Activated naive CD4-positive, alpha-beta T cell treated with anti-CD3 and anti-CD28 coated beads for 36 hours (primary cell): ENCODE data around the gene NEDD4L. TPM values are rescaled to one million over a fixed set of nuclear protein-coding genes. Genes with fewer than 3 reads are reported as not detected.

Experiments used
- CTCF ChIA-PET: fragments of 350-600 bp; sonication (Branson Sonifier 250); formaldehyde crosslinking; loops from one replicate; lab custom pipeline; 2021; ENCODE audit warnings: antibody characterized with exemption; lab: Charles Lee
- DNase-seq: peaks from one replicate; pipeline ENCODE4 v3.0.0-alpha.2; 2020
- H3K27ac Mint-ChIP-seq: one replicate; pipeline ENCODE4 v1.8.0; 2021; ENCODE audit warnings: mild to moderate bottlenecking, mixed read lengths
- H3K27me3 Mint-ChIP-seq: one replicate; pipeline ENCODE4 v1.8.0; 2021; ENCODE audit warnings: low read depth, mixed read lengths
- H3K36me3 Mint-ChIP-seq: one replicate; pipeline ENCODE4 v1.8.0; 2021; ENCODE audit warnings: low read depth, mixed read lengths
- H3K4me1 Mint-ChIP-seq: one replicate; pipeline ENCODE4 v1.8.0; 2021; ENCODE audit warnings: low read depth, mixed read lengths
- H3K4me3 Mint-ChIP-seq: one replicate; pipeline ENCODE4 v1.8.0; 2021; ENCODE audit warnings: mild to moderate bottlenecking, moderate library complexity, mixed read lengths
- H3K9me3 Mint-ChIP-seq: one replicate; pipeline ENCODE4 v1.8.0; 2021; ENCODE audit warnings: mixed read lengths
- intact Hi-C: fragments of 100-400 bp; cut with micrococcal nuclease; formaldehyde crosslinking; loops from one replicate; pipeline ENCODE4 v1.15.1; 2023
- total RNA-seq, 2 experiments: library from RNA; stranded (reverse); gene quantifications; one replicate each; pipeline ENCODE4 v1.2.3, GENCODE V29; 2021

Gene NEDD4L
- total RNA-seq, 2 experiments from 2014 or later = 5.3 to 5.6 TPM

DNA sequence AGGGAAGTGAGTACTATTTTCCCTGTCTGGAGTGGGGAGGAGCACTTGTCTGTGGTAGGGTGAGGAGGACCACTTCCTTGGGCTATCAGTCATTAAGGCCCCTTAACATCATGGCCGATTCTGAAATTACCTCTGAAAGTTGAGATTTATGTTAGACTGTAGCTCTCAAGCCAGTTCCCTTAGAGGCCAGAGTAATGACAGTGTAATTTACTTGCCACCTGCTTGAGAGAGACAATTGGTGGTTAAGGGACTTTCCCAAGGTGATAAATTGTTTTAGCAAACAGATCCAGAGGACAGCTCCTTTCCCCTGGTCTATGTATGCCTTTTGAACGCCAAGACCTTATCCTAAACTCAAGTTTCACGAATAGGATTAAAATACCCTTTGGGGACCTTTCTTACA is 56.1 kb downstream of the NEDD4L start:
- CTCF ChIA-PET = interaction anchor here (0.7 kb wide), 1 partner anchor 22 kb away, joined by 5 read pairs; no protein-coding TSS in a partner anchor
- intact Hi-C loops = no loop called here
- H3K4me3 Mint-ChIP-seq = no peak overlapping the region
- H3K4me1 Mint-ChIP-seq = peaks cover 4% of the 10 kb centered on the region
- H3K36me3 Mint-ChIP-seq = no peaks in the 10 kb centered on the region
- H3K9me3 Mint-ChIP-seq = no peaks in the 10 kb centered on the region
- no peak for DNase-seq
- H3K27ac Mint-ChIP-seq = no peak overlapping the region
- H3K27me3 Mint-ChIP-seq = peaks cover 3% of the 10 kb centered on the region

DNA sequence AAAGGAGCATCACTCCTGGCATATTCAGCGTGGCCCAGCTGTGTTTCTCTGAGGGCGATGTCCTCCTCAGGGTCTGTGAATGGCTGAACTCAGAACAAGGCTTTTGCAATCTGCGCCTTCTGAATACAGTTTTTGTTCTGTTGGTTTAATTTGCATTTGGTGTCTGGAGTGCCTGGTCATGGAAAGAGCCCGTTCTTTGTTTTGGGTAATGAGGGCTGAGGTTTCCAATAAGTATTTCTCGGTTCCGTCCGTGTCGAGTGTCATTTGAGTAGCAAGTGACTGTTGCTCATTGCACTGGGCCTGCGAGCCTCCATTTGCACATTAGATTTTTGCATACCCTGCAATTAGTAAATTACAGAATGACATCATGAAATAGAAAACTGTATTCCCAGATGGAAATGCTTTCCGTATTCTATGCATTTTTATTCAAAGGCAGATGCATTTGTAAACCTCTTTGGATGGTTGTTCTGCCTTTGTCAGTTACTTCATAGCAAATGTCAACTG is 57.3 kb downstream of the NEDD4L start:
- H3K36me3 Mint-ChIP-seq = no peaks in the 10 kb centered on the region
- no peak overlapping the region for H3K4me3 Mint-ChIP-seq
- intact Hi-C loops = no loop called here
- DNase-seq = no peak
- CTCF ChIA-PET = no interaction called here
- peaks cover 8% of the 10 kb centered on the region for H3K27me3 Mint-ChIP-seq
- H3K4me1 Mint-ChIP-seq = peaks cover 4% of the 10 kb centered on the region
- no peaks in the 10 kb centered on the region for H3K9me3 Mint-ChIP-seq
- no peak overlapping the region for H3K27ac Mint-ChIP-seq

DNA sequence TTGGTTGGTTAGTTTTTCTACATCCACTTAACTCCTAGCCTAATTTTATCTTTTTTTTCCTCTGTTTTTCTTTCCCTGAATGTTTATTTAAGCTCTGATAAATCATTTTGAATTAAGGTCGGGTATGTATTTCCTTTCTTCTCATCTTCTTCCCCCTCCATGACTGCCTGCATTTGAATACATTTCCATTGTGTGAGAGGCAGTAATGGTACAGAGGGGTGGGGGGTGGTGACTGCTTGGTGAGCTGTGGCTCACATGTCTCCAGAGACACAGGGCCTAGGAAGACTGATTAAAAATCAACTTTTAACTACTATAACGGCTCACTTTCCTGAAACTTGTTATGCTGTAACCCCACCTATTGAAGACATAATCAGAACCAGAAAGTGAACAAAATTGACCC is 58.0 kb downstream of the NEDD4L start:
- Mint-ChIP-seq H3K9me3 (no peaks in the 10 kb centered on the region), H3K27me3 (peaks cover 8% of the 10 kb centered on the region), H3K27ac (no peak overlapping the region), H3K4me3 (no peak overlapping the region), H3K4me1 (peaks cover 4% of the 10 kb centered on the region), H3K36me3 (no peaks in the 10 kb centered on the region)
- CTCF ChIA-PET = no interaction called here
- no peak for DNase-seq
- intact Hi-C loops = no loop called here

DNA sequence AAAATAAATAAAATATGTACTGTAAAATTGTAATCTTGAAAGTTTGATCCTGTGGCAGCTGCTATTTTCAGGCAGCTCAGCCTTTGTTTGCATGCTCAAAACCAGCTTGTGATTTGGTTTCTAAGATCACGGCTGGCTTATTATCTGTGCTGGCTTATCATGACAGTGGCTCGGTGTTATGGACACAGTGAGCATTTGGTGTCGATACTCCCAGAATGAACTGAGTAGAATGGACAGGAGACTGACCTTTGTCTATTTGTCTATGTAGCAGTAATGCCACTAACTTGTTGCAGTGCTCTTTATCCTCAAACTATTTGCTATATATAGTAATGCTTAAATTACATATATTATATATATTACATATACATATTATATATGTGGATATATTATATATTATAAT is 58.8 kb downstream of the NEDD4L start:
- intact Hi-C loops = no loop called here
- Mint-ChIP-seq H3K4me1 (peaks cover 4% of the 10 kb centered on the region), H3K27ac (no peak overlapping the region), H3K36me3 (no peaks in the 10 kb centered on the region), H3K27me3 (peaks cover 8% of the 10 kb centered on the region), H3K4me3 (no peak overlapping the region), H3K9me3 (no peaks in the 10 kb centered on the region)
- CTCF ChIA-PET = no interaction called here
- no peak for DNase-seq

DNA sequence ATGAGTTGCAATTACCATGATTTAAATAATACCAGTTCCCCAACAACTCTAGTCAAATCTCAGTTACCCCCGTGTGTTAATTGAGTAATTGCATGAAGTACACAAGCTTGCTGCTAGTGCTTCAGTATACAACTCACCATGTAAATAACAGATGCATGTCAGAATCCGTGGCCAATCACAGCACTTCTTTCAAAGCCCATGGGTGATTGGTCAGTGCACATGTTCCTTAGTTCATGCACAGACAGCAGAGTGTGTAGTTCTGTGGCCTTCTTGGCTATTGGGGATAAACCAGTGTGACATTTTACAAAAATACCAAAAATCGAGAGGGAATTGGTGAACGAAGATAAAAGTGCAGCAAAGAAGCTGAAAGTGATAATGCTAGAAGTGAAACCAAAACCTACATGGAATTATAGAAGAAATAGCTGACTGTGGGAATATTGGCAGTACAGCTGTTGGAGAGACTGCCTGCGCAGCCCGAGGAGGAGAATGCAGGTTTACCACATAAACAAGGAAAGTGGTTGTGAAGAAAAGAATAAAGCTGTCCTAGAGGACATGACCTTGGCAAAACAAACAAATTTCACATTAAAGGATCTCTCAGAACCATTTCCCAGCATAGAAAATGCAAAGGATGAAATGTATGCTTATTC is 59.4 kb downstream of the NEDD4L start:
- H3K4me1 Mint-ChIP-seq = peaks cover 4% of the 10 kb centered on the region
- DNase-seq = no peak
- CTCF ChIA-PET = no interaction called here
- no peak overlapping the region for H3K4me3 Mint-ChIP-seq
- peaks cover 8% of the 10 kb centered on the region for H3K27me3 Mint-ChIP-seq
- no peak overlapping the region for H3K27ac Mint-ChIP-seq
- intact Hi-C loops = no loop called here
- no peaks in the 10 kb centered on the region for H3K9me3 Mint-ChIP-seq
- H3K36me3 Mint-ChIP-seq = no peaks in the 10 kb centered on the region

DNA sequence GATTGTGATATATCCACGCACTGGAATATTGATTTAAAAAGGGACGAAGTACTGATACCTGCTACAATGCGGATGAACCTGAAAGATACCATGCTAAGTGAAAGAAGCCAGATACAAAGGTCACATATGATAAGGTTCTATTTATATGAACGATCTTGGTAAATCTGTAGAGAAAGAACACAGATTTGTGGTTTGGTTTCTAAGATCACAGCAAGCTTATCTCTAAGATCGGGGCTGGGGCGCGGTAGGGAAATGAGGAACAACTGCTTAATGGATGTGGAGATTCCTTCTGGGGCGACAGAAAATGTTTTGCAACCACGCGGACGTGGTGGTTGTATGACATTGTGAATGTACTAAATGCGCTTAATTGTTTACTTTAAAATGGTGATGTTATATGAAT is 60.1 kb downstream of the NEDD4L start:
- peaks cover 8% of the 10 kb centered on the region for H3K27me3 Mint-ChIP-seq
- CTCF ChIA-PET = no interaction called here
- H3K4me3 Mint-ChIP-seq = no peak overlapping the region
- peaks cover 4% of the 10 kb centered on the region for H3K4me1 Mint-ChIP-seq
- no peaks in the 10 kb centered on the region for H3K9me3 Mint-ChIP-seq
- intact Hi-C loops = no loop called here
- no peak for DNase-seq
- H3K27ac Mint-ChIP-seq = no peak overlapping the region
- no peaks in the 10 kb centered on the region for H3K36me3 Mint-ChIP-seq

DNA sequence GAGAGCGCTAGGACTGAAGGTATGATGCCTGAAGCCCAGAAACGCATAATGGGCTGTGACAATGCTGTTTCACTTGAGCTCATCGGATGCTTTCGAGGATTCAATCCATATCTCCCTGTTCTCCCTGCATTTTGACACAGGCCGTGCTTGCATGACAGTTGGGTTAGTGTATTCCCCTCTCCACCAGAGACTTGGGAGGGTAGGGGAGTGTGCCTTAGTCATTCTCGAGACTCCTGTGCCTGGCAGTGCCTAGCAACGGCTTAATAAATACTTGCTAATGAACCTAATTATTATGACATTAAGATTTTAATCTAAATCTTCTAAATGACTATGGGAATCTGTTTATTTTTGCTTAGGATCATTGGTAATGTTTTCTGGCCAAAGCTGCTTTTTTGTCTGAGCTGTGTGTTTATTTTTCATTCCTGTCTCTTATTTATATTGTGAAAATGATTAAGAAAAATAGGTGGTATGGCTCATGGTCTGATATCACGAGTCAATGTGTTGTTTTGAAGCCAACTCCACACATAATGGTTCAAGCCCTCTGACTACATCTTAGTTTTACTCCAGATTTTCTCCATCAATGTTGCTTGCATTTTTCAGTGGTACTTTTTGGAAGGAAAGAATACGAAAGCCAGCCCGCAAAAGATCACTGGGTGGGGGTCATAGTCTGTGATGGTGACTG is 61.3 kb downstream of the NEDD4L start:
- no peak for DNase-seq
- CTCF ChIA-PET = interaction anchor here (0.6 to 1.9 kb wide), 3 partner anchors 13 to 32 kb away, joined by 3 to 4 read pairs (median 3); no protein-coding TSS in a partner anchor
- peaks cover 4% of the 10 kb centered on the region for H3K4me1 Mint-ChIP-seq

DNA sequence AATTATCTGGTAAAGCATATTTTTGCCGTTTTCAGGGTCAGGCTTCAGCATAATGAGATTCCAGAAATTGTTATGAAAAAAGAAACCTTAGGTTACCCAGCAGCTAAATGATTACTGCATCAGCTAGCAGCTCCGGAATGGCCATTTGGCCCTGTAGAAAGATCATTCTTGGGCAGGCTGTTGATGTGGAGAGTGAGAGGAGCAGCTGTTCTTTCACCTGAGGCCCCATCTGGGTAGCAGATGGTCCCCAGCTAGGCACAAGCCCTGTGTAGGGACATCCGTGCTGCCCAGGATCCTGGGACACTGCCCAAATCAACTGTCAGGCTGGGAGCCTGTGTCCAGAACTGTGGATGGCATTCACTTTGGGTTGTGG is 61.8 kb downstream of the NEDD4L start:
- CTCF ChIA-PET = interaction anchor here (0.5 to 1.9 kb wide), 3 partner anchors 12 to 391 kb away, joined by 3 to 4 read pairs (median 3); no protein-coding TSS in a partner anchor
- no peaks in the 10 kb centered on the region for H3K36me3 Mint-ChIP-seq
- peaks cover 4% of the 10 kb centered on the region for H3K4me1 Mint-ChIP-seq
- intact Hi-C loops = no loop called here
- H3K9me3 Mint-ChIP-seq = no peaks in the 10 kb centered on the region
- no peak overlapping the region for H3K27ac Mint-ChIP-seq
- H3K4me3 Mint-ChIP-seq = no peak overlapping the region
- peaks cover 8% of the 10 kb centered on the region for H3K27me3 Mint-ChIP-seq
- no peak for DNase-seq

More for the DNA sequence above, 61.3 kb downstream of the NEDD4L start:
- H3K27me3 Mint-ChIP-seq = peaks cover 8% of the 10 kb centered on the region
- H3K9me3 Mint-ChIP-seq = no peaks in the 10 kb centered on the region
- H3K27ac Mint-ChIP-seq = no peak overlapping the region
- intact Hi-C loops = no loop called here
- H3K36me3 Mint-ChIP-seq = no peaks in the 10 kb centered on the region
- no peak overlapping the region for H3K4me3 Mint-ChIP-seq

DNA sequence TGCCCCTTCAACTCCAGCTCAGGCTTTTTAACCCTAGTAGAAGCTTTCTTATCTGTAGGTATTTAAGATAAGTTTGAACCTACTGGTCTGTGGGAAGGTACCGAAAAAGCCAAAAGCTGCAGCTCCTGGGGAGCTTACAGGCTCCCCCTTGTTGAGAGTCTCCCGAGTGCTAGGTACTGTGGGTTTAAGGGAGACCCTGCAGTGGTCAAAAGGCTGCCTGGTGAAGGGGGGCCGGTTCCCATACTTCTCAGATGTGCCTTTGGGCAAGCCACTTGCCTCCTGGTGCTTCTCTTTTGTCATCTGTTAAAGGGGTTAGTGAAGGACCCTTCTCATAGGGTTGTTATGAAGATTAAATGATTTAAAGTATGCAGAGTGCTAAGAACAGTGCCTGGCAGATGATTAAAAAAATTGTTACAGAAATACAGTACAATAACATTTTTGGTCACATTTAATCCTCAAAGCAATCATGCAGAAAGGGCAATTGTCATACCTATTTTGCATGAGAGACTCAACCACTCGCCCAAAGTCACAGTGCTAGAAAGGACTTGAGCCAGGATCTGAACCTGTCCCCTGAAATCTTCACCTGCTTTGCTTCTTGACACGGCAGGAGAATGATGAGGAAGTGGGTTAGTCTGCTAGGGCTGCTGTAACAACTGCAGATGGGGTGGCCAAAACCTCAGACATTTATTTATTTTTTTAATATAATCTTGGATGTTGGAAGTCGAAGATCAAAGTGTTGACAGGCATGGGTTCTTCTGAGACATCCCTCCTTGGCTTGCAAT is 62.5 kb downstream of the NEDD4L start:
- Mint-ChIP-seq H3K4me3 (no peak overlapping the region), H3K27ac (no peak overlapping the region), H3K36me3 (no peaks in the 10 kb centered on the region), H3K9me3 (no peaks in the 10 kb centered on the region), H3K27me3 (peaks cover 8% of the 10 kb centered on the region), H3K4me1 (peaks cover 4% of the 10 kb centered on the region)
- intact Hi-C loops = no loop called here
- CTCF ChIA-PET = interaction anchor here (0.5 to 1.9 kb wide), 3 partner anchors 12 to 392 kb away, joined by 3 to 4 read pairs (median 3); no protein-coding TSS in a partner anchor
- no peak for DNase-seq

DNA sequence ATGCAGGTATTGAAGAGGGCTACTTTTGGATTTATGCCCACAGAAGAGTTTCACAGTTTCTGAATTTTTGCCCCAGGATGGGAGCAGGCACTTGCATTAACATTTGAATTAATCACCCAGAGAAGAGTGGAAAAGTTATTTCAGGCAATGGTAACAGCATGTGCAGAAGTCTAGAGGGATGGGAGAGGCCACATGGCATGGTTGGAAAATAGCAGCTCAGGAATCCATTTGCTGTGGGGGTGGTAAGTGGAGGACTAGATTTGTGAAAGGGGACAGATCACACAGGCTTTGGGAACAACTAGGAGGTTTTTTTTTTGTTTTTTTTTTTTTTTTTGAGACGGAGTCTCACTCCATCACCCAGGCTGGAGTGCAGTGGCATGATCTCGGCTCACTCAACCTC is 65.2 kb downstream of the NEDD4L start:
- no peak overlapping the region for H3K4me3 Mint-ChIP-seq
- H3K36me3 Mint-ChIP-seq = no peaks in the 10 kb centered on the region
- CTCF ChIA-PET = interaction anchor here (1.0 to 1.4 kb wide), 3 partner anchors 9 to 226 kb away, joined by 3 to 5 read pairs (median 3); no protein-coding TSS in a partner anchor
- no peak overlapping the region for H3K27ac Mint-ChIP-seq
- DNase-seq = no peak
- H3K9me3 Mint-ChIP-seq = no peaks in the 10 kb centered on the region
- intact Hi-C loops = no loop called here
- H3K4me1 Mint-ChIP-seq = peaks cover 5% of the 10 kb centered on the region
- H3K27me3 Mint-ChIP-seq = peaks cover 5% of the 10 kb centered on the region

DNA sequence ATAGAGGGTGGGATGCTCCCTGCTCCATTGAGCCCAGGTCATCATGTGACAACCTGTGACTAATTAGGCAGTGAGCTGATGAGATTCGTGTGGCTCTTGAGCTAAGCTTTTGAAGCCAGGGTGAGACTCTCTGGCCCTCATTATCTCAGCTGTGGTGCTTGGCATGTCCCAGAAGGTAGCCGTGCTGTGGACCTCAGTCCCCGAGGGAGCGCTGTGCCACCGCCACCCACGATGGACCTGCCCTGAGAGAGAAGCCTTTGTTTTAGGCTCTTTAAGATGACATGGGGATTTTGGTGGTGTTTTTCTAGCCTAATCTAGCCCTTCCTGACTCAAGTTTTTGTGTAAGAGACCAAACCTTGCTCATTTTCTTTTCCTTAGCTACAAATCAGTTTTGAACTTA is 66.4 kb downstream of the NEDD4L start:
- no peaks in the 10 kb centered on the region for H3K36me3 Mint-ChIP-seq
- intact Hi-C loops = no loop called here

DNA sequence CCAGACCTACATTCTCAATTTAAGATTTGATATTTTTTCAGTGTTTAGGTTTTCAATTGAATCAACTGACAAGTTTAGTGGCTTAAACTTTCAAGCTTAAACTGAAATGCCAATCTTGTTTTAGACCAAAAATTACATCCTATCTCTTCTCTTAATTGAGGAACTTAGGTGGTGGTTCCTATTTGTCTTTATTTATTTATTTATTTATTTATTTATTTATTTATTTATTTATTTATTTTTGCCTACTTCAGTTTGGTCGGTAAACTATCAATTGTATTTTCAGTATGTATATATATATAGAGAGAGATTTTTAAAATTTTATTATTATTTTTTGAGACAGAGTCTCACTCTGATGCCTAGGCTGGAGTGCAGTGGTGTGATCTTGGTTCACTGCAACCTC is 68.1 kb downstream of the NEDD4L start:
- Mint-ChIP-seq H3K4me1 (peaks cover 5% of the 10 kb centered on the region), H3K27me3 (no peaks in the 10 kb centered on the region), H3K4me3 (no peak overlapping the region), H3K27ac (no peak overlapping the region), H3K36me3 (no peaks in the 10 kb centered on the region), H3K9me3 (no peaks in the 10 kb centered on the region)
- CTCF ChIA-PET = interaction anchor here (1.3 kb wide), 1 partner anchor 10 kb away, joined by 3 read pairs; no protein-coding TSS in a partner anchor
- DNase-seq = no peak
- intact Hi-C loops = no loop called here

More for the DNA sequence above, 66.4 kb downstream of the NEDD4L start:
- no peaks in the 10 kb centered on the region for H3K9me3 Mint-ChIP-seq
- CTCF ChIA-PET = interaction anchor here (1.3 to 1.5 kb wide), 3 partner anchors 67 to 227 kb away, joined by 3 to 5 read pairs (median 4); partner anchors contain the start of gene NEDD4L
- H3K4me3 Mint-ChIP-seq = no peak overlapping the region
- peaks cover 4% of the 10 kb centered on the region for H3K27me3 Mint-ChIP-seq
- no peak overlapping the region for H3K27ac Mint-ChIP-seq
- DNase-seq = no peak
- H3K4me1 Mint-ChIP-seq = peaks cover 5% of the 10 kb centered on the region
